GM18520 (cell line): Measurements from ENCODE around the gene FBXL14.

Experiments
- ATAC-seq: cut with Tn5 transposase; IDR thresholded peaks from one replicate; pipeline ENCODE4 v1.9.1; 2021; ENCODE audit not compliant: unreplicated experiment

The FBXL14 gene

GRCh38 chr12:1517734-1518525 lies 76.5 kb downstream of the FBXL14 start:
- ATAC-seq: no peak

GRCh38 chr12:1517007-1517406 lies 77.4 kb downstream of the FBXL14 start:
- ATAC-seq: no peak
